ENCODE measurements around the gene BBLN.

The BBLN gene

DNA sequence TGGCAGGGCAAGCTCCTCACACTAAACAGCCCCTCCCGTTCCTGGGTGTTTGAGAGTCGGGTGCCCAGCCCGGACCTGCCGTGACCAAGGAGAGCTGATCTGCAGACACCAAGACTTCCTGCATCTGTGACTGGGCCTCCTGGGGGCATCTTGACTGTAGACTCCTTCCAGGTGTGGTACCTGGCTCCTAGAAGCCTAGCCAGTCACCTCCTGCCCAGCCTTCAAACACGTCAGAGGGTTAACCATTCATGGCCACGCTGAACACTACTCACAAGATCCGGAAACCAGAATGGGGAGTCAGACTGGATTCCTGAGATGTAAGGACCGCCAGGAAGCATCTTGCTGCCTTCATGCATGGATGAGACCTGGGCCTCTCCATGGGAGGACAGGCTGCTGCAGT, 14.5 kb upstream of the BBLN start:
- DNase-seq (ENCODE audit: low spot score): no peak

DNA sequence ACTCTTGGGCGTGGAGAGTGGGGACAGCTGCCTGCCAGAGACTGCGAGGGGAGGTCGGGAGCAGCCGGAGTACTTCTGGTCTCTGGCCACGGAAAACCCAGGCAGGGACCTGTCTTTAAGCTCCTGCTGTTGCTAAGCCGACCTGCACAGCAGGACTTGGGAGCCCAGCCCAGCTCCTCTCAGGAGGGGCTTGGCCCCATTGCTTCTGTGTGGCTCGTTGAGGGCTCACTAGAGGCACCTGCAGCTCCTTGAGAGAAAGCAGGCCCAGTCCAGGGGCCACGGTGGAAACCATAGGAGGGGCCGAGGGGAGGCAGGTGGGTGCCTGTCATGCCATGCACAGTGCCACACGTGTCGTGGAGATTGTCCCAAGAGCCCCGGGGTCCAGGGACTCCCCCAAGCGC, 14.1 kb upstream of the BBLN start:
- DNase-seq (ENCODE audit: low spot score): no peak

DNA sequence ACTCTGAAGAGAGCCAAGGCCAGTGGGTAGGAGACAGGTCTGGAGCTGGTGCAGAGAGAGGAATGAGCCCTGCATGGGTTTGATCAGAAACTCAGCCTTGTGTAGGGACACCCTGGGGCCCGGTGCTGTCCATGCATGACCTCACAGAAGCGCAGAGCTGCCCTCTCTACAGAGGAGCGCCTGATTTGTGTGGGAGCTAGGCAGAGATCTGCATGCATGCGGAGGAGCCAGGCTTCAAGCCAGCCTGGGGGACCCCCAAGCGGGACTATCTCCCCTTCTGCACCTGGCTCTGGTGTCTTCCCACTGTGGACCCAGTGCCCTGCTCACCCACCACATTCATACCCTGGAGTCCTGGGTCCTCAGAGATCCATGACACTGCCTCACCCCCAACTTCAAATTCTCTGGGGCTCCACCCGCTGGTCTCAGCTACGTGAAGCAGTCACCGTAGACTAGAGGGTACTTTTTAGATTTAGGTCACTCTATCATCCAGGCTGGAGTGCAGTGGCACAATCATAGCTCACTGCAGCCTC, 13.4 kb upstream of the BBLN start:
- DNase-seq (ENCODE audit: low spot score): no peak

DNA sequence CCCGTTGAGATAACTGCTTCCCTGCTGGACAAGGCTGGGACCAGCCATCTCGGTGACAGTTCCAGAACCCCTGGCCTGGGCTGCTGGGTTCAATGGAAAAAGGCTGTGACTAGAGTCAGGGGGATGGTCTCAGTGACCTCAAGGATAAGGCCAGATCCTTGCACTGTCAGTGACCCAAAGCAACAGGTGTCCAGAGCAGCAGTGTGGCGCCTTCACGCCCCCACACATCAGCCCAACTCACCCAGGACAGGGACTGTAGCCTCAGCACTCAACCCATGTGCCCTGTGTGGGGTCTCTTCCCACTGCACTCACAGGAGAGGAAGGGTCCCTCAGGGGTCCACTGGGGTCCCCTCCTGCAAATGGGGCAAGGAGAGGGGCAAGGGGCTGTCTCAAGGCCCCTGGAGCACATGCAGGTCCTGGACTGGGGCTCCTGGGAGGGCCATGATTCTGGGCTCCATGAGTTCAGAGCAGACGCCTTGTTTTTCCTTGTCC, 11.5 kb upstream of the BBLN start:
- no peak for DNase-seq (ENCODE audit: low spot score)

DNA sequence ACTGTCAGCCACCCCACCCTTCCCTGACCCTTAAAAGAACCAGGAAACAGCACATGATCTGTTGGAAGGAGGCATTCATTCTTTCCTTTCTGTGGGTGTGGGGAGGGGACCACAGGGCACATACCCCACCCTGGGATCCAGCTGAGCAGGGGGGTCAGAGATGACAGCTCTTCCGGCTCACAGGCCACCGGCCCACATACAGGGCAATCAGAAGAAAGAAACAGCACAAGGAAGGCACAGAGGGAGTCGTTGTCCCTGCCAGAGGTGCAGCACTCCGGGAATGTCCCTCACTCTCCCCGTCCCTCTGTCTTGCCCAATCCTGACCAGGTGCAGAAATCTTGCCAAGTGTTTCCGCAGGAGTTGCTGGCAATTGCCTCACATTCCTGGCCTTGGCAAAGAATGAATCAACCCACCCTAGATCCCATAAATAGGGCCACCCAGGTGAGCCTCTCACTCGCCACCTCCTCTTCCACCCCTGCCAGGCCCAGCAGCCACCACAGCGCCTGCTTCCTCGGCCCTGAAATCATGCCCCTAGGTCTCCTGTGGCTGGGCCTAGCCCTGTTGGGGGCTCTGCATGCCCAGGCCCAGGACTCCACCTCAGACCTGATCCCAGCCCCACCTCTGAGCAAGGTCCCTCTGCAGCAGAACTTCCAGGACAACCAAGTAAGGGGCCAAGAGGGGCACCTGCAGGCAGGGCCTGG, 10.9 kb upstream of the BBLN start, which contains the start of gene LCN2:
LCN2 (plus strand) TSS at position 453 of the 701 bp plus-strand sequence; CDS start at position 526, 73 bp downstream.
- DNase-seq (ENCODE audit: low spot score): no peak

DNA sequence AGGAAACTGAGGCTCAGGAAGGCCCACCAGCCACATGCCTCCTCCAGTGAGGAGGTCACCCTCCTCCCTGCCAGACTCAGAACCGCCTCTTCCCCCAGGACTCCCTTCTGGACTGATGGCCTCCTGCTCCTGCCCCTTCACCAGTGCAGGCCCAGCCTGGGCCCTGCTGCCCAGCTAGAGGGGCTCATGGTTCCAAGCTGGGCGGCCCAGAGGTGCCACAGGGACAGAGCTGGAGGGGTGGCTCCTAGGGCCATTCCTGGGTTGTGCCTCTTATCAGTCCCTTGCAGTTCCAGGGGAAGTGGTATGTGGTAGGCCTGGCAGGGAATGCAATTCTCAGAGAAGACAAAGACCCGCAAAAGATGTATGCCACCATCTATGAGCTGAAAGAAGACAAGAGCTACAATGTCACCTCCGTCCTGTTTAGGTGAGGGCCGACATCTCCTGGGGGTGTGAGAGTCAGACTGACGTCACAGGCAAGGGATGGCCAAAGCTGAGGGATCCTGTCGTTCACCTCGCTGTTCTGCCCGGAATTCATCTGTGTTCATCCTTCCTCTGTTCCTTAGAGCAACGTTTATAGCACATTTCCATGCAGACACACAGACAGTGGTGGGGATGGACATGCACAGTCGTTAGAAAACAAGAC, 10.0 kb upstream of the BBLN start:
- DNase-seq (ENCODE audit: low spot score): no peak

DNA sequence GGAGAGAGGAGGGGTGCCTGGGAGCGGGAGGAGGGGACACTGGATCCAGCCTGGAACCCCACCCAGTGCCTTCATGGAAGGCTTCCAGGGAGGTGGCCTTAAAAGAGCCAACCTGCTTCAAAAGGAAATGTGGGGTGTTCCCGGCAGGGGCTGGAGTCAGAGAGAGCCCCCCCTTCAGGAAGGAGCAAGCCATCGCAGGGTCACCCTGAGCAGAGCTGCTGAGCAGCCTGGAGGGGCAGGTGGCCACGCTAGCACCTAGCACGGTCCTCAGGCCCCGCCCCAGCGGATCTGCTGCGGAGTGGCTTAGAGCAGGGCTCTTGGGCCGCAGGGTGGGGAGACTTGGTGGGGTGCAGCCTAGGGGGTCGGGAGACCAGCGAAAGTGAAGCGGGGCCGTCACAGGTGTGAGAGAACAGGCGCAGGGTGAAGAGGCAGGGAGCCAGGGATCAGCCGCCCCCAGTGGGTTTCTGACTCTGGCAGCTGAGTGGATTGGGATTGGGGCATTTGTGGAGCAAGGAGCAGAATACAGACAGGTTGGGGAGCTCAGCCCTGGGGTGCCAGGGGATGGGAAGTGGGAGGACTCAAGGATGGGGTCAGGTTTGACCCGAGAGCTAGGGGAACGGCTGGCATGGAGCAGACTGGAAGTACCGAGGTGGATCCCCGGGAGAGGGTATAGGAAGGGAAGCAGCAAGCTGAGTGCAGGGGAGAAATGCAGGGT, 9.3 kb upstream of the BBLN start:
- peak; percentile 25 for DNase-seq (ENCODE audit: low spot score)

DNA sequence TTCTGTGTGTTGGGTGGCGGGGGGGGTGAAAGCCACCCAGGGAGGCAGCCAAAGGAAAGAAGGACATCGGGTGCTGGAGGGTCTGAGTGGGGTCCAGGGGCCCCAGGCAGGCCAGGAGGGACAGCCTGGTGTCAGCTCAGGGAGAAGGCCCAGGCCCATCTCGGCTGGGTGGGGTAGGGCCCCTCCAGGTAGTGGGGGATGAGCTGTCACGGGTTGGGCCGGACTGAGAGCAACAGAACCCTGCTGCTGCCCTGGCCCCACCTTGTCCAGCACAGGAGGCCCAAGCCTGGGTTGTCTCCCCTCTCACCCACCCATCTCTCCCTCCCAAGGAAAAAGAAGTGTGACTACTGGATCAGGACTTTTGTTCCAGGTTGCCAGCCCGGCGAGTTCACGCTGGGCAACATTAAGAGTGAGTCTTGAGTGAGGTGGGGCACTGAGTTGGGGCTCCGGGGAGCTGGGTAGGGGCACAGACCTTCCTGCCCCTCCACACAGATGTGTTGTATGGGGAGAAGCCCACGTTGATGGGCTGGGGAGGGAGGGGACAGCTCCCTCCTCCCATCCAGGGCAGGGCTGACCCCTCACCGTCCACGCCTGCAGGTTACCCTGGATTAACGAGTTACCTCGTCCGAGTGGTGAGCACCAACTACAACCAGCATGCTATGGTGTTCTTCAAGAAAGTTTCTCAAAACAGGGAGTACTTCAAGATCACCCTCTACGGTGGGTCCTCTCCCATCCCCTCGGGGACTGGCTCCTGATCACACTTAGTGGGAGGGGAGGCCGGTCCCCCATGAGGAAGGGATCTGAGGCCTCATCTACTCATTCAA, 8.5 kb upstream of the BBLN start:
- no peak for DNase-seq (ENCODE audit: low spot score)

DNA sequence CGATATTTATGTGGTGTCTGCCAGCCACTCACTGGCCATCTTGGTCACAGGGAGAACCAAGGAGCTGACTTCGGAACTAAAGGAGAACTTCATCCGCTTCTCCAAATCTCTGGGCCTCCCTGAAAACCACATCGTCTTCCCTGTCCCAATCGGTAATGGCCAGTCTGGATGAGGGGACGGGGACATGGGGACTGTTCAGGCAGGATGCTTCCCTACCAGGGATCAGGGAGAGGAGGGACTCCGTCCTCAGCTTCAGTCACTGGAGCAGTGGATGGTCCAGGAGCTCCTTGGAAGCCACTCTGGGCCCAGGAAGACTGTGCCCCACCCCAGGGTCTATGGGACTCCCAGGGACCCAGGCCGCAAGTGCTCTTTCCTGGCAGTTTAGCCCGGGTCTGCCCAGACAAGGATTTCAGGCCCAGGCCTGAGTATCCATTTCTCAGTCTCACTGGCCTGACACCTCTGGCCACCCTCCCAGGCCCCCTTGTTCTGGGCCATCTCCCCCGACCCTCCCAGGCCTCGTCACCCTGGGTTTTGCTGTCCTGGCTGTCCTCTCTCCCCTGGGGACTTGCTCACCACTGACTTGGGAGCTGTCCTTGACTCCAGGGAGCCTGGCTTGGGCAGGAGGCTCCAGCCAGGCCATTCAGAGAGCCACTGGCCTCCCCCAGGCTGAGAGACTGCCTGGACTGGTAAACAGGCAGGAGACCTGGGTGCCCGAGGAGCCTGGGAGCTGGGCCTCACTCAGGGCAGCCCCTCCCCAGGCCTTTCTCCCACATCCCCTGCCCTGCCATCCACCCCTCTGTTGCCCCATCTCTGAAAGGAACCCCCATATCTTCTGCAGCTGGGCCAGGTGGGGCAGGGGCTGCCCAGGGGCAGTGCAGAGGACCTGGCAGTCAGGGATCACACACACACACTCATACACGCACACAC, 7.7 kb upstream of the BBLN start:
- no peak for DNase-seq (ENCODE audit: low spot score)

DNA sequence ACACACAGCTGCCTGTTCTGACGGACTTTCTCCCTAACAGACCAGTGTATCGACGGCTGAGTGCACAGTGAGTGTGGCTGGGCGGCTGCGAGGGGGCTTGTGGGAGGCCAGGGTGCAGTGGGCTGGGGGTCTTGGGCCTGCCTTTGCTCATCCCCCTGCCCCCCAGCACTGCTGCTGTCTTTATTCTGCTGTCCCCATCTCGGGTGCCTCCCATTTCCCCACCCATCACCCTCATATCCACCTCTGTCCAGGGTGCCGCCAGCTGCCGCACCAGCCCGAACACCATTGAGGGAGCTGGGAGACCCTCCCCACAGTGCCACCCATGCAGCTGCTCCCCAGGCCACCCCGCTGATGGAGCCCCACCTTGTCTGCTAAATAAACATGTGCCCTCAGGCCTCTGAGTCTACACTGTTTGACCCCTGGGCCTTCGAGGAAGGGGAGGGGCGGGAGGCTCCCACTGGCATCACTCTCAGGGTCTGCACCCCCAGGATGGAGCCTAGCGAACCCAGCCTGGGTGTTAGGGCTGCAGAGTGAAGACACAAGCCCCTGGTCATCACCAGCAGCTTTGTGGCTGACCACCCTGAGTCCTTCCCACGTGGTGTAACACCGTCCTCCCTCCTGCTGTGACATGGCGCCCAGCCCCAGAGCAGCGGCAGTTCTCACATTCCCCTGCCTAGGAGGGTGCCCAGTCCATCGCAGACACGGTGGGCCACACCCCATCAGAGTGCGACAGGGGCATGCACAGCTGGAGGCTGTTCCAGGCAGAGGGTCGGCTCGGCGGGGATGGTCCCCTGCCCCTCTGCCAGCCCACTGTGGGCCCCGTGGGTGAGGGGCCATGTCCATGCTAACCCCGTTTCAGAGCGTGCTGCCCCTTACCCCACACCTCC, 6.8 kb upstream of the BBLN start:
- DNase-seq (ENCODE audit: low spot score): no peak

DNA sequence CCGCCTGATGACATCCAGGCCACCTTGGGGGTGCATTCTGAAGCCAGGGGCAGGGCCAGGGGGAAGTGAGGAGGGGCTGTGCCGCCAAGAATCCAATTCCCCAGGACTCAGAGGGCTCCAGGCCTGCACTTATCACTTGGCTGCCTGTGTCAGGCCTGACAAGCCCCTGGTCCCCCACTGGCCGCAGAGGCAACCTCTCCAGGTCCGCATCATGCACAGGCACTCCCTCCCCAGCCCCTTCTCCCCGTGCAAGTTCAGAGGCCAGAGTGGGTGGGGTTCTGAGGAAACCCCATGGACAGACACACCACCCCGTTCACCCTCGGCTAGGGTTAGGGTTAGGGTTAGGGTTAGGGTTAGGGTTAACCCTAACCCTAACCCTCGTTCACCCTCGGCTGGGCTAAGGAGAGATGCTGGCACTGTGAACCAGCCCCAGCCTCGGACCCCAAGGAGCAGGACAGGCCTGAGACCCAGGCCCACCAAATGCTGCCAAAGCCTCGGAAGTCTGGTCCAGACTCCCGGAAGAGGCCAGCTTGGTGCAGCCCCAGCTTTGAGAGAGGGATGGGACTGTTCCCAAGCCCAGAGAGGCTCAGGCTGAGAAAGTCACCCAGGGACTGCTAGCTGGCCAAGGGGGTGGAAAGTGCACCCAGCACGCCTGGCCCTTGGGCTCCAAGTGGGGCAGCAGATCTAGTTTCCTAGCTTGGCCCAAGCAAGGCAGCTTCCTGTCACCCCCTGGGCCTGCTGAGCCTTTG, 5.9 kb upstream of the BBLN start:
- no peak for DNase-seq (ENCODE audit: low spot score)

DNA sequence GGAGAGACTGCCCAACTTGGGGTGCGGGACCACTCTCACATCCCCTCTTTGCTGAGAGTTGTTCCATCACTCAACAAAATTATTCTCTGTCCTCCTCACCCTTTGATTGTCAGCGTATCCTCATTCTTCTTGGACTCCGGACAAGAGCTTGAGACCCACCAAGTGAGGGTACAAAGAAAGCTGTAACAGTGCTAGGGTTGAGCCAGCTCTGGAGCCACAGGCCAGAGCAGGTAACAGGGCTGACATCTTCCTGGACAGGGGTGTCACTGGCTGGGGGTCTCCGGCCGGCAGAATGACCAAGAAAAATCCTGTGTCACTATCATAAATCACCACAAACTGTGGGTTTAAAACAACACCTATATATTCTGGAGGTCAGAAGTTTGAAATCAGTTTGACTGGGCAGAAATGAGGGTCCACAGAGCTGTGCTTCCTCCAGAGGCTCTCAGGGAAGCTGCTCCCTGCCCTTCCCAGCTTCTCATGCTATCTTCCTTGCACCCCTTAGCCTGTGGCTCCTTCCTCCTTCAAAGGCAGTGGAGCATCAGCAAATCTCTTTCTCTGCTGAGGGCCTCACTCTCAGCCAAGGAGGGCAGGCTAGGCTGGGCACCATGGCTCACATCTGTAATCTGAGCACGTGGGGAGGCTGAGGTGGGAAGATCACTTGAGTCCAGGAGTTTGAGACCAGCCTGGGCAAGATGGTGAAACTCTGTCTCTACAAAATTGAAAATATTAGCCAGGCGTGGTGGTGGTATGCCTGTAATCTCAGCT, 4.1 kb upstream of the BBLN start:
- no peak for DNase-seq (ENCODE audit: low spot score)

DNA sequence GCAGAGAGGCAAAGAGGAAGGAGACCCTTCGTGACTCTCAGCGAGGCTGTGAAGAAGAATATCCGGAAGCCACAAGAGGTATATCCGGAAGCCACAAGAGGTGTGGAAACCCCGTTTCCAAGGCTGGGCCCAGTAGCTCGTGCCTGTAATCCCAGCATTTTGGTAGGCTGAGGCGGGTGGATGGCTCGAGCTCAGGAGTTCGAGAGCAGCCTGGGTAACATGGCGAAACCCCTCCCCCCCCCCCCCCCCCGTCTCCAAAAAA, 612 bp upstream of the BBLN start:
- peak; percentile 61 for DNase-seq (ENCODE audit: low spot score)

DNA sequence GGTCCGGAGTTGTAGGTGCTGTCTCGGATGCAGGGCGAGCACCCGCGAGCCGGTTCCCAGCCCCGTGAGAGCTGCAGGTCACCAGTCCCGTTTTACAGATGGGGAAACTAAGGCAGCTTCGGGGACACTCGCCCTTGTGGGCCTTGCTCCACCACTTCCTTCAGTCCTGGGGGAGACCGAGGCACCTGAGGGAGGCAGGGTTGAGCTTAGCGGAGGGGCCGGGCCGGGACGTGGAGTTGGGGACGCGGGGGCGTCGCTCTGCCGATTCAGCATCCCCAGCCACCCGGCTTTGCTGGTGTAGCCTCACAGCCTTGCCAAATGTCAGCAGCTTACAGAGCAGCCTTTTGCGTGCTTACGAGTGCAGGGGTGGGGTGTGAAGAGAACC, 530 bp downstream of the BBLN start:
- DNase-seq (ENCODE audit: low spot score): peak; percentile 40

DNA sequence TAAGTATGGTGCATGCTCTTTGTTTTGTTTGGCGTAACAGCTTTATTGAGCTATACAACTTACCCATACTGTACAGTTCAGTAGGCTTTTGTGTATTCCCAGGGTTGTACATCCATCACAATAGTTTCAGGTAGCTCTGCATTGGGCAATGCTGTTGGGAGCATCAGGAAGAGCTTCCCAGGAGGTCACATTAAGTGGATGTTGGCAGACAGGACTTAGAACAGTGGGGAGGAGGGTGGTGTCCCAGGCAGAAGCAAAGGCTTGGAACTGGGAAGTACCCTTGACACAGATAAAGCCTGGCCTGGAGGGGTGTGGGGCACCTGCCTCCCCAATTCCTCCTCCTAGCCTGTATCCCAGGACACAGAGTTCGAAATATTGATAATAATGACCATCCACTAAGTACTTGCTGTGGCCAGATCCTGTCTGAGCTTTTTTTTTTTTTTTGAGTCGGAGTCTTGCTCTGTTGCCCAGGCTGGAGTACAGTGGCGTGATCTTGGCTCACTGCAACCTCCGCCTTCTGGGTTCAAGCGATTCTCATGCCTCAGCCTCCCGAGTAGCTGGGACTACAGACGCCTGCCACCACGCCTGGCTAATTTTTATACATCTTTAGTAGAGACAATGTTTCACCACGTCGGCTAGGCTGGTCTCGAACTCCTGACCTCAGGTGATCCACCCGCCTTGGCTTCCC, 1.3 kb downstream of the BBLN start:
- DNase-seq (ENCODE audit: low spot score): no peak

DNA sequence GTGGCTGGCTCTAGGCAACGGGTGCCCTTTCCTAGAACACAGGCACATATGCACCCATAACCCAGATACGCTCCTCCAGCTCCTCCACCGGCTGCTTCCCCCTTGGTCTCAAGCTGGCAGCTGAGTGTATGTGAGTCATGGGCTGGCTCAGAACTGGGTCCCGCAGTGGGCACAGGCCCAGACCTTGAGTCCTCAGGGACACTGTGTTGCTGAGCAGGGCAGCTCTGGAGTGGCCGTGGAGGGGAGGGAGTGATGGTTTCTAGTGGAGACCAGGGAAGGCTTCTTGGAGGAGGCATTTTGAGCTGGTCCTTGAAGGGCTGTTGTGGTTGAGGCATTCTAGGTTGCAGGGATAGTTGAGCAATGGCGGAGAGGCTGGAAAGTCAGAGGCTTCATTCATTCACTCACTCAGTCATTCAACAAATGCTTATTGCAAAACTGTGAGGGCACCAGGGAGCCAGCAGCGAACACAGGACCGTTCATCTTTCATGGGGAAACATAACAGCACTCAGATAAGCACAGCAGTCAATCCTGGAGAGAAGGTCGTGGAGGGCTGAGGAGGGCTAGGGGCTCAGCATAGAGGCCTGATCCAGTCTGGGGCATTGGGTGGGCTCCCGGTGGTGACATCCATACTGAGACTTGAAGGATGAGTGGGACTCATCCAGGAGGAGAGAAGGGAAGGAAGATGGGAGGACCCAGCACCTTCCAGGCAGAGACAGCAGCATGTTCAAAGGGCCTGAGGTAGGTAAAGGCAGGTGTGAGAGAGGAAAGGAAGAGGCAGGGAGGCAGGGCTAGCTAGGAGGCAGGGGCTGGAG, 2.4 kb downstream of the BBLN start:
- DNase-seq (ENCODE audit: low spot score): no peak

DNA sequence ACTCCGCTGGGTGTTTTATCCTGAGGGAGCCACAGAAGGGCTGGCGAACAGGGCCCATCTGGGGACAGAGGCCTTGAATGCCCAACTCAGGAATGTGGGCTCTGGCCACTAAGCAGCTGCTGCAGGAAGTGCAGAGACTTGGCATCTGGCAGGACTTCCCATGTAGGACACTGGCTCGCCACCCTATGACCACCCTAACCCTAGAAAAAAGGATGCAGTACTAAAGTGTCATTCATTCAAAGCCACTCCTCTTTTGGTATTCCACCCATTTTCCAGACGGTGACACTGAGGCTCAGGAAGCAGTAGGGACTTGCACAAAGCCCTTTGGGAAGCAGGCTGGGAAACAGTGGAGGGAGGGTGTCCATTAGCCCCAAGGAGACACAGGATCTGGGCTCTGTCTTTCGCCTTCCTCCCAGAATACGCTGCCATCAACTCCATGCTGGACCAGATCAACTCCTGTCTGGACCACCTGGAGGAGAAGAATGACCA, 3.0 kb downstream of the BBLN start:
- no peak for DNase-seq (ENCODE audit: low spot score)

Measured in activated CD4-positive, alpha-beta T cell treated with anti-CD3 and anti-CD28 coated beads, Interleukin-2, Interleukin-4, amounts not matched to agents 100 ng/mL and 50 ng/mL, durations not matched to agents 16 hours and 8 hours (primary cell).